Stimulated activated CD4-positive, alpha-beta T cell treated with anti-CD3 and anti-CD28 coated beads, Interleukin-2, amount 100 ng/mL, for 24 hours (primary cell): ENCODE data around the gene PPP1R18.
"Not testable (repeated sequence)": the region's sequence is repeated elsewhere in the genome, so short reads cannot be mapped to it uniquely, and the experiment has no call there.

Source experiments
- DNase-seq, 2 donors: peaks; one replicate each; pipeline ENCODE4 v3.0.0-alpha.2; 2020

Gene PPP1R18

DNA sequence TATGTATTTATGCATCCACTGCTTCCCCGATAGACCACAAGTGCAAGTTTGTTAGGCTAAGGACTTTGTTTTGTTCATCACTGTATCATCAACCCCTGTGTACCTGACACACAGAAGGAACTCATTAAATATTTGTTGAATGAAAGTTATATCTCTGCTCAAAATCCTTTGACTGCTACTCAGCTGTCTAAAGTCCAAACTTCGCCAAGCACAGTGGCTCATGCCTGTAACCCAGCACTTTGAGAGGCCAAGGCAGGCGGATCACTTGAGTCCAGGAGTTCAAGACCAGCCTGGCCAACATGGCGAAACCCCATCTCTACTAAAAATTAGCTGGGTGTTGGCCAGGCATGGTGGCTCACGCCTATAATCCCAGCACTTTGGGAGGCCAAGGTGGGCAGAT lies 28.5 kb downstream of the PPP1R18 start:
- DNase-seq = not testable (repeated sequence)

DNA sequence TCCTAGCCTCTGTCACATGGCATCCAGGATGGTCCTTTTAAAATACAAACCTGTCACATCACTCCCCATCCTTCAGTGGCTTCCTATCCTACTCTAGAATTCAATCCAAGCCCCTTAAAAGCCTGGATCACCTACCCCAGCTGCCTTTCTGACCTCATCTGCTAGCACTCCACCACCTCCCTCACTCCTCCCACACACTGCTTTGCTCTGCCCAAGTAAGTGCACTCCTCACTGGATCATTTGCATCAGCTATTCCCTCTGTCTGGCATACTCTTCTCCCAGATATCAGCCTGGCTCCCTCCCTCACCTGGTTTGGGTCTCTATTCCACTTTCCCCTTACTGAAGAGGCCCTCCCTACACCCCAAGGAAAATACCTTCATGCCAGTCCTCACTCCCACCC lies 29.0 kb downstream of the PPP1R18 start:
- no peak for DNase-seq

DNA sequence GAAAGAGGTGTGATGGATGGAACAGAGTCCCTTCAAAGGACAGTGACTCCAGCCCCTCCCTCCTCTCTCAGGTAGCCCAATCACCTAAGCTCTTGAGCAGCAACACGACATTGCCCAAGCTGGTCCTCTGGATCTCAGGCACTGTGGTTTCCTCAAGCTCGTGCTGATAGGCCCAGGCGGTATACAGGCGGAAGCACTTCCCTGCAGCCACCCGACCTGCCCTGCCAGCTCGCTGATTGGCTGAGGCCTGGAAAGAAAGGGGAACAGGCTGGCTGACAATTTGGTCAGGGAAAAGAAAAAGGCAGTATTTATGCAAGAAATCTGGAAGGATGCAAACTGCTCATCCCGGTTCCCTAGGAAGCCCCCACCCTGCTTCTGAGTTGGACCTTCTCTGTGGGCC lies 29.9 kb downstream of the PPP1R18 start:
- no peak for DNase-seq

DNA sequence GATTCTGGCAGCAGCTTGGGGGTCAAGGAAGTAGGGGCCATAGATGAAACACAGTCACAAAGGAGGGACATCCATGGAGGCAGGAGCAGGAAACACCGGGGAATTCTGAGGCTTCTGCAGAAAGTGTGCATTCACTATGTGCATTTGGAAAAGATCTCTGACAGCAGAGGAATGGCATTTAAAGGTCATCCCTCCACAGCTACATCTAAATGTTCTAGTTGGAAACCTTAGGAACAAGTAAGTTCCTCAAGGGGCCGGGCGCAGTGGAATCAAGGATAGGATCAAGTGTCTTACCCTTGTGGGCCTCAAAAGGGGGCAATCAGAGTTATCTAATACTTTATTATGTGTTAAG lies 30.7 kb downstream of the PPP1R18 start:
- no peak for DNase-seq

DNA sequence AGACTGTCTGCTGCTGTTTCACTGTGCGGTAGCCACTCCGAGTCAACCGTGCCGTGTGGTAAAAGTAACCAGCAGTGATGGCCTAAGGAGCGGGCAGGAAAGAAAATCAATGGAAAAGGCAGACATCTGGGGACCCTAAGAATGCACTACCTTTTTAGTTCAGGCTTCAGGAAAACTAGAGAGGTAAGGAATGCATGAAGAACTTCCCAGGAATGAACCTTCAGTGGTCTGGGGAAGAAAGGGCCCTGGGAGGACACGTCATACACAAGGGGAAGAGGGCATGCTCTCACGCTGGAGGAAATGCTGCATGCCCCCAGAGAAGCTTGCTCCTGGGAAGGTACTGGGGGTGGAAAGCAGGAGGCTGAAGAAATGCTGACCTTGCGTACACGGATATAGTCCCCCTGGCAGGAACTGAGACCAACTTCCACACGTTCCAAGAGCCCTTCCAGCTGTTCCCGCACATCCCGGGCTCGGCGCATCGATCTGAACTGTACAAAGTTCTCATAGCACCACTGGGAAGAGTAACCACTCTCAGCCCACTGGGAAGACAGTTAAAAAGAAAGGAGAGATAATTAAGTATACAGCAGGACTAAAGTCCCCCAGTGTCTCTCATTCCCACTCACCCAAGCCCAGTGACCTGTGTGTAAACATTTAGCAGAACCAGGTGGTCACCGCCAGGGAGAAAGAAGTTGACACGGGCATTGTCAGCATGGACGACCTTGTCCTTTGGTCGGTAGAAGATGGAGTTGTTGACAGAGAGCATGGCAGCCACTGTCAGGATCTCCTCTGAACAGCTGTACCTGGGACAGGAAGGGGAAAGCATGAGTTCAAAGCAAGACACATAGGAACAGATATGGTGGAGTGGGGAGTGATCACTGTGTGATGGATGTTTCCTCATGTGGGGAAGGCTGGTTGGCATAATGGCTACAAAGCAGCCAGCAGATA lies 31.4 kb downstream of the PPP1R18 start:
- no peak for DNase-seq

DNA sequence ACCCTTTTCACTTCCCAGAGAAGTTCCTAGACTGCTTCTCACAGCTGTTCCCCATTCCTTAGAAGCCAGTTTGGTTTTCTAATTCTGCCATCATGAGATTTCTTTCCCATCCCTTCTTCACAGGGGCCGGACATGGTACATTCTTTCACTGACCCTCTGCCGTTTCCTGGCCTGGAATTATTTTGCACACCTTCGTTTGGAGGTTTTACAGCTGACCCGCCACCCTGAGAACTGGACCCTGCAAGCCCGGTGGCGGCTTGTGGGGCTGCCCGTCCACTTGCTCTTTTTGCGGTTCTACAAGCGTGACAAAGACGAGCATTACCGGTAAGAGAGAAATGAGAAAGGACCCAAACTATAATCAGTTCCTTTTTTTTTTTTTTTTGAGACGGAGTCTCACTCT lies 35.3 kb downstream of the PPP1R18 start:
- no peak for DNase-seq

DNA sequence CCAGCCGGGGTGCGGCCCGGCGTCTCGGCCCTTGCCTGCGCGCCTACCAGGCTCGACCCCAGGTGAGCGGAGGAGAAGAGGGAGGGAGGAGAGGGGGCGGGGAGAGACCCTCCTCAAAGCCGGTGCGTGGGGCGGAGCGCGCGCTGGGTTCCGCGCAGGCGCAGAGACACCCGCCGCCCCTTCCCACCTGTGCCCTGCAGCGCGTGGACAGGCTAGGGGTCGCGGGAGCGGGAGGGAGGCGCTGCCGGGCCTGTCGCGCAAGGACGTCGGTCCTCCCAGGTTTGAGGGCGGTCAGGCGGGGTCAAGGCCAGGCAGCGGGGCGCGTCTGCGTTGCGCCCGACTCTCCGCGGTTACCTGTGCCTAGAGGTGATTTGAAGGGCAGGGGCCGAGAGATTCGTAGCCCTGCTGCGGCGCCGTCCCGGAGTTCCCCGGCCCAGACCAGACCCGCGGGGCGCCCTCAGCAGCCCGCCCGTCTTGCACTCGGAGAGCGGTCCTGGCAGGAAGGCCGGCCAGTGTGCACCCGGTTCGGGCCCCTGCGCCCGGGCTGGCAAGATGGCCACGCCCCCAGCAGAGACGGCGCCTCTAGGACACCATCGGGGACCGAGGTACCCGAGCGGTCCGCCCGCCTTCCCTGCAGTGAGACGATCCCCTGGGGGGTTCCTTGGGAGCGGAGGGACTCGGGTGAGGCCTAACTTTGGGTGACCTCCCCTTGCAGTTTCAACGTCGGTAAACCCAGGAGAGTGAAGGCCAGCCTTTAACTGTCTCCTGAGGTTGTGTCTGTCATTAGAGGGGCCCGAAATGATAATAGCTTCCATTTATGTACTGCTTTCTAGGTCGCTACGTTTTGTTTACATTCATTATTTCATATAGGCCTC lies 39.0 kb downstream of the PPP1R18 start:
- peak; percentile 79 to 81 for DNase-seq

DNA sequence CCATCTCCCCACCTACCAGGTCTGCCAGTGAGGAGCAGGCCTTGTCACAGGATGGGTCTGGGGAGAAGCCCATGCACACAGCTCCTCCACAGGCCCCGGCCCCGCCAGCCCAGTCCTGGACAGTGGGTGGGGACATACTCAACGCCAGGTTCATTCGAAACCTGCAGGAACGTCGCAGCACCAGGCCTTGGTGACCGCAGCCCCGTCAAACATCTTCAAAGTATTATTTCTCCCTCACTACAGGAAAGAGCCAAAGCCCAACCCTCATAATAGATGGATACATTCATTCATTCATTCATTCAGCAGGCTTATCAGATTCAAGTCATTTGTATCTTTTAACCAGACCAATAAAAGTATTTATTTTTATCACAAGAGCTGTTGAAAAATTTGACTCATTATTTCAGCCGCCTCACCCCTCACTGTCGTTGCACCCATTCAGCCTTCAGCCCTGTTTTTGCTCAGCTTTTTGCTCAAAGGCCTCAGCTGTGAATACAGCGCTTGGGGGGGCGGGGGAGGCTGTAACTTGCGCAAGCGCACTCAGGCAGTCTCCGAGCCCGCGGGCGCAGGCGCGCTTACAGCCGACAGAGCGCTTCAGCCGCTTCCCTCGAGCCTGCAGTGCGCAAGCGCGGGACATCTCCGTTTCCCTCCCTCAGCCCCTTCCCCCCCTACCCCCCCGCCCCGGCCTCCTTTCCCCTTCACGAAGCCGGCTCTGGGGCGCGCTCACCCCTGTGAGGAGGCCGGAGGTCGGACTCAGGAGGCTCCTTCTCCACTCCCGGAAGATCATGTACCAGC lies 39.8 kb downstream of the PPP1R18 start, which contains the start of gene C6orf136:
TSS of gene C6orf136 (plus strand) at position 684 of the 792 bp plus-strand sequence. CDS start at position 783, 99 bp downstream.
- peak; percentile 92 to 93 for DNase-seq

DNA sequence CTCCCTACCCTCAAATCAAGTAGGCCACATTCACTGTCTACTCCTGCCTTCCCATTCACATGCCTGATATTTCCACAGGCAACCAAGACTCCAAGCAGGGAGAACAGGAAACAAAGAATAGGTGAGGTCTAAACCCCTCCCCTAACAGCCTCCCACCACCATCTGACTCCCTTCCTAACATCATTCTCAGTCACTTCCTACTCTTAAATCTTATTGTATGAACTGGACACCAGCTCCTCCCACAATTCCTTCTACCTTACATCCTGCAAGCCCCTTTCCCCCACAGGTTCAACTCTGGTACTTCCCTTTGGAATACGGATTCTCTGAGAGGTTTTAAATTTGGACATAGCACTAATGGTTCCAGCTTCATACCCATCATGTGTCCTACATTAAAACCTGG lies 40.5 kb downstream of the PPP1R18 start:
- no peak for DNase-seq

DNA sequence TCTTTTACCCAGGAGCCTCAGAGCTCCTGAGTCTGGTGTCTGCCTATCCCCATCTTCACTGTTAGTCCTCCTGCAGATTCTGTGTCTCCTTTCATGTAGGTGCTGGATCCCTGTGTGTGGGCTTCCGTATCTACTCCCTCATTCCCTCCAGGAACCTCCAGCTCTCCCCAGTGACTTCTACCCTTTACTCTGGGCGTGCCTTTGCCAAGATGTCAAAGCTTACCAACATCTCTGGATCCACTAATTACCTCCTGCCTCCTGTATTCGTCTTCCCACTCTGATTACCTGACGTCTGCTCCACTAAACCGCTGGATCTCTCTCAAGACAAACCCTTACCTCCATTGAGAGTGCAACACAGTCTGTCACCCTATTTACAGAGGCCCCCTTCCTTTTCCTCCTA lies 41.7 kb downstream of the PPP1R18 start:
- no peak for DNase-seq

DNA sequence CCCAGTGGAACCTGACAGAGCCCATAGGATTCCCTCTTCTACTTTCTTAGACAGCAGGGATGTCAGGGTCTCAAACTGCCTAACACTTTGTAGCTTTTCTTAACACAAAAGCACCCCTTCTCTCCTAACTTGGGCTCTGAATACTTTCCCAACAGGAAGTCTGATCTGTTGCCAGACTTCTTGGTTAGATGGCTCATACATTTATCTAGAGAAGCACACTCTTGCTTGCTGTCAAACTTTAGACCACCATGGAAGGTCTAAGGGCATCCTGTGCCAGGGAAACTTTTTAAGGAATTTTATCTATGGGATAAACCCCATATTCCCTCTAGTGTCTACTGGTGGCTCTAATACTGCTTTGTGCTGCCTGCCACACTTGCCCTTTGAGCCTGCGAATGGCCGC lies 42.8 kb downstream of the PPP1R18 start:
- no peak for DNase-seq

DNA sequence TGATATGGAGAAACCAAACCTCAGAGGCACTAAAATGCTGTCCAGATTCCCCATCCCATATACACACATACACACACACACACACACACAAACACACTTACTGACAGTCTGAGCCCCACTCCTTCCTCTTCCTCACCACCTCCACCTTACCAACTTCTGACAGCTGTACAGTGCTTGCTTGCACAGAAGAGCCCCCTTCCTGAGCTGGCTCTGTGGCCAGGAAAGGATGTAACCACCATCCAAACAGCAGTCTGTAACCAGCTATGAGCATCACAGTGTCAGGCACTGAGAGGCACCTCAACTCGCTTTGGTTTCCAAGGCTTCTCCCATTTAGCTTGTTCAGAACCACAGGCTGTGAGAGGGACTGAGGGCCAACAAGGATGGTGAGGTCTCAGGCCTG lies 45.4 kb downstream of the PPP1R18 start:
- no peak for DNase-seq

DNA sequence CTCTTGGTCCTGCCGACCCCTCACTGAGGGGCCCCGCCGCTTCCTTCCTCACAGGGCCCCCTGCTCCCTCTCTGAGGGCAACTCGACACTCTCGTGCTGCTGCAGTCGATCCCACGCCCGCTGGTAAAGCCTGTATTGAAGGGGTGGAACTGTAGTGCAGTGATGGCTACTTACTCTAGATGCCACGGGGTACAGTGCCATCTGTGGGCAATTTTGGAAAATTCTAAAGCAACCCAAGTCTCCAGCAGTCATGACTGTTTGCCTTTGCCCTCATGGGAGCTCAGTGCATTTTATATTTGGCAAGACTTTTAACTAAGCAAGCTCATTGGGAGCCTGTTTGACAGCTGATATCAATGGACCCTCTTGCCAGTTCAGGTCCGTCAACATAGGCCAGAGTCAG lies 46.0 kb downstream of the PPP1R18 start:
- no peak for DNase-seq

DNA sequence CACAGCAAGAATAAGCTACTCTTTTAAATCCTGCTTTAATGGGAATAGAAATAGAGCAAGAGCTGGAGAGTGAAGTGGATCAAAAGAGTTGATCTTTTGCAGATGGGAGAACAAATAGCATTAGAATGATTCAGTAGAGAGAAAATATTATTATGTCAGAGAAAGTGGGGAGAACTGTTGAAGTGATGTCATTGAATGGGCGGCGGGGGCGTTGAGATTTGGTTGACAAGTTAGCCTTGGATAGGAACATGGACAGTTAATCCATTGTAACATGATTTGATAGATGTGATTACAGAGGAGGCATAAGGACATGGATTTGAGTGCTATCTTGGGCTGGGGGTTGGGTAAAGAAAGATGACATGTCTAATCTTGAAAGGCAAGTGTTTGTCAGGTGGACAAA lies 50.6 kb downstream of the PPP1R18 start:
- DNase-seq = no peak

DNA sequence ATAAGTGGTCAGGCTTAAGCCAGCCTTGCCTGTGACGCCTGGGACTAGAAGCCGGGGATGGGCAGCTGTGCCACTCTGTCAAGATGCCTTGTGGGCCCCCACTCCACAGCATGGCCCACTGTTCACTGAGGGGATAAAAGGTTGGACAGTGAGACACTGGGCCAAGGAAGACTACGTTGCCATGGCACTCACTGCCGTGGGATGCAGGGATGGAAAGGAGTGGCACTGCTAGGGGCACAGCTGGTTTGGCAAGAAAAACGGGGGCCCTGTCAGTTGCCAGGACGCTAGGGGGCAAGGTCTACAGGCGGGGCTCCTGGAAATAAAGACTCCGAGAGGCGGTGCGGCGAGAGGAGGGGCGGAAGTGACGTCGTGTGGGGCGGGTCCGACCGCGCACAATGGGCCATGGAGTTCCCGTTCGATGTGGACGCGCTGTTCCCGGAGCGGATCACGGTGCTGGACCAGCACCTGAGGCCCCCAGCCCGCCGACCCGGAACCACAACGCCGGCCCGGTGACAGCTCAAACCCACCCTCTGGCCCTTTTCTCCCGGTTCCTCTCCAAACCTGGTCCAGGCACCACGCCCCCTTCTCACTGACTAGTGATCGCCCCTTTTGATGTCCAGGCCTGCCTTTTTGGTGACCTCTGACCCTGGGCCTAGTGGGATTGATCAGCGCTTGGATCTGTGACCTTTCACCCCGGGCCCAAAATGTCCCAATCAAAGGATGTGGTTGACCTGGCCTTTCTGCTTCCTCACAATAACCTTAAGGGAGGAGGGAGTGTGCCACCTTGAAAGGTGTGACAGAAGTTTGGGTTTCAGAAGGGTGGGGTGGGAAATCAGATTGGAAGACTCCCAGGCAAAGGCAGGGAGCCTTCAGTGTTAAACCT lies 59.7 kb downstream of the PPP1R18 start, which contains the start of gene ATAT1:
TSS of gene ATAT1 (plus strand) at position 391 of the 883 bp plus-strand sequence.
- DNase-seq = peak; percentile 89 to 91
